Mucosa of descending colon (tissue), 3 donors: ENCODE data around the gene SH3PXD2A. TPM values are rescaled to one million over a fixed set of nuclear protein-coding genes. Genes with fewer than 3 reads are reported as not detected.
A peak's percentile ranks its signal among the peaks of the same experiment; 100 is the strongest.

ENCODE experiments used
- ATAC-seq: fragments of 200-7000 bp; cut with Tn5 transposase; one replicate; pipeline ENCODE4 v1.9.1; 2020; ENCODE audit warnings: mild to moderate bottlenecking, moderate library complexity
- DNase-seq, 3 donors: peaks; one replicate each; pipeline ENCODE4 v3.0.0-alpha.2; 2020
- H3K36me3 ChIP-seq: fragments of 200-600 bp; one replicate; pipeline ENCODE4 v1.8.0; 2021; ENCODE audit warnings: low read depth, mild to moderate bottlenecking
- H3K4me1 ChIP-seq: fragments of 200-600 bp; one replicate; pipeline ENCODE4 v1.8.0; 2021; ENCODE audit warnings: low read depth, mild to moderate bottlenecking
- H3K4me3 ChIP-seq: fragments of 200-600 bp; one replicate; pipeline ENCODE4 v1.8.0; 2021; ENCODE audit warnings: mild to moderate bottlenecking
- H3K9me3 ChIP-seq: fragments of 200-600 bp; one replicate; pipeline ENCODE4 v1.8.0; 2021; ENCODE audit warnings: mild to moderate bottlenecking
- intact Hi-C, 2 donors: fragments of 100-400 bp; cut with DNase I in 1 of 2; cut with micrococcal nuclease in 1 of 2; formaldehyde crosslinking; loops; one replicate each; pipeline versions ENCODE4 v1.11.0 to v1.11.1; 2022; cut with DNase I, micrococcal nuclease
- total RNA-seq, 3 donors: library from RNA; stranded (reverse); fragmentation: NEBNext Ultra II Directional in 2 of 3; extraction: Animal tissue kit (Norgen Biotek cat#: 25700) in 2 of 3; gene quantifications; one replicate each; pipeline versions ENCODE4 v1.2.1 to v1.2.4, GENCODE V29; 2021 to 2023
- TF ChIP-seq, protein P1 (sequence below): fragments of 200-600 bp; IDR thresholded peaks from one replicate; pipeline ENCODE4 v1.8.0; 2022; ENCODE audit warnings: antibody characterized with exemption, mild to moderate bottlenecking
- donor health status: DM: no; HTN: no; CAD: no; lungs with moderate emphysema.
- donor health status: DM: no; HTN: no; CAD: no.
- donor health status: DM: no; HTN: yes; CAD: no.

SH3PXD2A gene
- total RNA-seq, 3 donors from 2014 or later = 46.1 to 91.4 (median 60.6) TPM

DNA sequence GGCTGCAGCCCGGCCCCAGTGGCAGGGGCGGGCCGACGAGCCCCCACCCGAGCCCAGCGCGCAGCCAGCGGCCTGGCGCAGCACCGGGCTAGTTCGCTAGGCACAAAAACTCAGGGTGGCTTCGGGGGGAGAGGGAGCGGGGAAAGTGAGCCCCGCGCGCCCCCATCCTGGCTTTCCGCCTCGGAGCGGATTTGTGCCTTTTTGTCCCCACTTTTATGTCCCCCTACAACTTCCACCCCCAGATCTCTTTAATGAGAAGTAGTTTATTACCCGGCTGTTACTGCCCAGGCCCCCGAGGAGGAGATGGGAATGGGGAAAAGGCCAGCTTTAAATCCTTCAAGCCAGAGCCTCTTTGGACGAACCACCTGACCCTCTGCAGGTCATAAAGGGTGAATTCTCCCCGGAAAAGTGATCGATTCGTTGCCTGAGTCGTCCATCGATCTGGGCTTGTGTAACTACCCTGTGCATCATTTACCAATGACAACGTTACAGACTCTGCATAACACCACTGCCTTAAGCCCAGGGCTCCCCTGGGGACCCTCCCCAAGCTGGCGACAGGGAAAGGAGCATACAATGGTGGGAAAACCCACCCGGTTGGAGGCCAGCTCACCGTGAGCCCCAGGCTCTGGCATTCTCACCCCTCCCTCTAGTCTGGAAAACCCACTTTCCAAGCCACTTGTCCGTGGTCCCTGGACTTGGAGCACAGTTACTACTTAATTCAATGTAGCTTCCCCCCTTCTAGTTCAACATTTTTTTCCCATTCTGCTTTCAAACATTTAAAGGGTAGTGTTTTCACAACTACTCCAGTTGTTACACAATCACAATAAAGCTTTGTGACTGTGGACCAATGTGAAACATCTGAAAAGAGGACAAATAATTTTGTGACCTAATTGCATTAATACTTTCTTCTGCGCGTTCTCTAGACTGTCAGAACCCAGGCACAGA lies 748 bp upstream of the SH3PXD2A start:
- H3K4me1 ChIP-seq = peaks cover 29% of the 10 kb centered on the region
- no peaks in the 10 kb centered on the region for H3K9me3 ChIP-seq
- H3K4me3 ChIP-seq = peak overlapping the region; percentile 58
- TF ChIP-seq, protein P1, sequence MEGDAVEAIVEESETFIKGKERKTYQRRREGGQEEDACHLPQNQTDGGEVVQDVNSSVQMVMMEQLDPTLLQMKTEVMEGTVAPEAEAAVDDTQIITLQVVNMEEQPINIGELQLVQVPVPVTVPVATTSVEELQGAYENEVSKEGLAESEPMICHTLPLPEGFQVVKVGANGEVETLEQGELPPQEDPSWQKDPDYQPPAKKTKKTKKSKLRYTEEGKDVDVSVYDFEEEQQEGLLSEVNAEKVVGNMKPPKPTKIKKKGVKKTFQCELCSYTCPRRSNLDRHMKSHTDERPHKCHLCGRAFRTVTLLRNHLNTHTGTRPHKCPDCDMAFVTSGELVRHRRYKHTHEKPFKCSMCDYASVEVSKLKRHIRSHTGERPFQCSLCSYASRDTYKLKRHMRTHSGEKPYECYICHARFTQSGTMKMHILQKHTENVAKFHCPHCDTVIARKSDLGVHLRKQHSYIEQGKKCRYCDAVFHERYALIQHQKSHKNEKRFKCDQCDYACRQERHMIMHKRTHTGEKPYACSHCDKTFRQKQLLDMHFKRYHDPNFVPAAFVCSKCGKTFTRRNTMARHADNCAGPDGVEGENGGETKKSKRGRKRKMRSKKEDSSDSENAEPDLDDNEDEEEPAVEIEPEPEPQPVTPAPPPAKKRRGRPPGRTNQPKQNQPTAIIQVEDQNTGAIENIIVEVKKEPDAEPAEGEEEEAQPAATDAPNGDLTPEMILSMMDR = no peak
- H3K36me3 ChIP-seq = no peaks in the 10 kb centered on the region
- intact Hi-C loops = loop anchor here in 1 of 2 donors (5.0 kb wide), 1 partner anchor 144 kb away; no protein-coding TSS in a partner anchor
- no peak for DNase-seq
- ATAC-seq = peak; percentile 1

DNA sequence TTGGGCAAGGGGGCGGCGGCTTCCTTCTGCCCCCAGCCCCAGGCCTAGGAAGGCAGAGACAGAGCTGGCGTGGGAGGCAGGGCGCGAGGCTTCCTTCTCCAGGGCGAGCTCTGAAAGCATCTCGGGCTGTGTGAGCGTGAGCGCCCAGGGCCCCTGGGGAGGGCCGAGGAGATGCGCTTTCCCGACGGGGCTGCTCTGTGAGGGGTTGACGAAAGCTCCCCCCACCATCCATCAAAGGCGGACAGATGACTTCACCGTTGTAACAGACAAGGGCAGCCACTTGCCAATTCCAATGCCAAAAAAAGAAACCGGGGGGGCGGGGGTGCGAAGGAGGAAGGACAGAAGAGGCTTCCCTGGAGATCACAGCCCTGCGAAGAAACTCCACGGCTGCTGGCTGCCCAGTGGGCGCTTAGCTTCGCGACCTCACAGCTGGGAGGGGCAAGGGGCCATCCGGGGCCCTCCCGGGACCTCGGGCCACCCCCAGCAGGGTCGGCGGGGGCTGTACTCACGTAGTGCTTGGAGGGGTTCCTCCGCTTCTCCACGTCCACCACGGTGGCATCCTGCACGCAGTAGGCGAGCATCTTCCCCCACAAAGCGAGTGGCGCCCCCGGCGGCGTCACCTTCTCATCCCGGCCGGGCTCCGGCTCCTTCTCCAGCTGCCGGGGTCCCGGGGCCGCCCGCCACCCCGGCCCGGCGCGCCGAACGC lies 537 bp downstream of the SH3PXD2A start:
- Histone ChIP-seq H3K4me1 (peaks cover 37% of the 10 kb centered on the region), H3K4me3 (peak overlapping the region; percentile 58), H3K36me3 (no peaks in the 10 kb centered on the region), H3K9me3 (no peaks in the 10 kb centered on the region)
- ATAC-seq = peak; percentile 27
- peak in 2 of 3 donors; percentile 58 to 68 for DNase-seq
- intact Hi-C loops = loop anchor here in 1 of 2 donors (5.0 kb wide), 1 partner anchor 143 kb away; no protein-coding TSS in a partner anchor
- TF ChIP-seq, protein P1 = no peak

GRCh38 chr10:103854265-103854685 lies 1.1 kb downstream of the SH3PXD2A start:
- H3K4me3 ChIP-seq = peak overlapping the region; percentile 58
- intact Hi-C loops = no loop called here
- H3K9me3 ChIP-seq = no peaks in the 10 kb centered on the region
- no peaks in the 10 kb centered on the region for H3K36me3 ChIP-seq
- peaks cover 41% of the 10 kb centered on the region for H3K4me1 ChIP-seq
- ATAC-seq (peak; percentile 28), DNase-seq (peak in 1 of 3 donors; percentile 66)
- TF ChIP-seq, protein P1 = no peak

- Histone ChIP-seq H3K9me3 (no peaks in the 10 kb centered on the region), H3K36me3 (no peaks in the 10 kb centered on the region), H3K4me3 (no peak overlapping the region), H3K4me1 (peaks cover 42% of the 10 kb centered on the region)
- TF ChIP-seq, protein P1 = no peak
- DNase-seq (peak in 2 of 3 donors; percentile 55 to 56), ATAC-seq (peak; percentile 27)
- intact Hi-C loops = no loop called here
Measured at GRCh38 chr10:103853428-103854264, 1.7 kb downstream of the SH3PXD2A start.

- intact Hi-C loops = no loop called here
- TF ChIP-seq, protein P1 = no peak
- DNase-seq = no peak
- ATAC-seq = no peak
- Histone ChIP-seq H3K36me3 (no peaks in the 10 kb centered on the region), H3K4me1 (peaks cover 42% of the 10 kb centered on the region), H3K9me3 (no peaks in the 10 kb centered on the region), H3K4me3 (no peak overlapping the region)
Measured at GRCh38 chr10:103852856-103853255, 2.5 kb downstream of the SH3PXD2A start.
